Gastroesophageal sphincter (tissue), 4 donors: ENCODE measurements around the gene NEK8. TPM values are rescaled to one million over a fixed set of nuclear protein-coding genes. Genes with fewer than 3 reads are reported as not detected.
A peak's percentile ranks its signal among the peaks of the same experiment; 100 is the strongest.

Experiments used
- ATAC-seq: fragments of 150-250 bp; one replicate; pipeline ENCODE4 v1.9.1; 2016; ENCODE audit warnings: mild to moderate bottlenecking, moderate library complexity
- H3K27ac ChIP-seq, 4 donors: fragments of 200-600 bp; sonication (generic) in 3 of 4; 1 replicate in 3 of 4; 2 replicates in 1 of 4; pipeline ENCODE4 v1.5.1; 2016 to 2019
- H3K27me3 ChIP-seq: fragments of 200-600 bp; sonication (generic); one replicate; pipeline ENCODE4 v1.5.1; 2019
- H3K36me3 ChIP-seq, 2 donors: fragments of 200-600 bp; sonication (generic); one replicate each; pipeline ENCODE4 v1.5.1; 2019; ENCODE audit warnings: control low read depth in 1 of 2
- H3K4me1 ChIP-seq, 3 donors: fragments of 200-600 bp; sonication (generic); 1 replicate in 2 of 3; 2 replicates in 1 of 3; pipeline ENCODE4 v1.5.1; 2016 to 2019; ENCODE audit warnings: control low read depth in 2 of 3
- H3K4me3 ChIP-seq, 2 donors: fragments of 200-600 bp; sonication (generic); one replicate each; pipeline ENCODE4 v1.5.1; 2019; ENCODE audit warnings: mild to moderate bottlenecking in 1 of 2, moderate library complexity in 1 of 2
- H3K9me3 ChIP-seq, 3 donors: fragments of 200-600 bp; sonication (generic); one replicate each; pipeline ENCODE4 v1.5.1; 2017 to 2019; ENCODE audit warnings: control low read depth in 2 of 3
- EP300 ChIP-seq: sonication (generic); formaldehyde crosslinking; IDR thresholded peaks from one replicate; pipeline ENCODE4 v1.6.1; 2017; ENCODE audit warnings: antibody characterized with exemption, mild to moderate bottlenecking
- POLR2A ChIP-seq, 2 donors: fragments of 450-650 bp; IDR thresholded peaks; one replicate each; pipeline ENCODE4 v1.6.1; 2017; ENCODE audit warnings: antibody characterized with exemption in 2 of 2, mild to moderate bottlenecking in 2 of 2, moderate library complexity in 1 of 2
- POLR2AphosphoS5 ChIP-seq: sonication (generic); formaldehyde crosslinking; IDR thresholded peaks from one replicate; pipeline ENCODE4 v1.6.1; 2017; ENCODE audit warnings: antibody characterized with exemption
- WGBS, 2 donors: methylation state at CpG; one replicate each; pipeline ENCODE4 v1.1.5; 2018; ENCODE audit warnings: low coverage in 1 of 2; 5-methylcytosine and 5-hydroxymethylcytosine counted together
- total RNA-seq, 4 donors: library from RNA; depleted of rRNA; stranded (reverse); fragments of >200 nt; gene quantifications; one replicate each; pipeline ENCODE4 v1.1.0, GENCODE V29; 2016
- TF ChIP-seq, protein P1 (sequence below), 4 experiments: fragments of 200-600 bp in 2 of 4; fragments of 450-650 bp in 2 of 4; sonication (generic) in 1 of 4; IDR thresholded peaks; one replicate each; pipeline ENCODE4 v1.5.1; 2017 to 2019; ENCODE audit warnings: antibody characterized with exemption in 4 of 4, mild to moderate bottlenecking in 2 of 4, moderate library complexity in 2 of 4

Gene NEK8
- total RNA-seq, 4 donors from 2014 or later, result 0.94 to 2.0 (median 1.8) TPM; not detected in 1

DNA sequence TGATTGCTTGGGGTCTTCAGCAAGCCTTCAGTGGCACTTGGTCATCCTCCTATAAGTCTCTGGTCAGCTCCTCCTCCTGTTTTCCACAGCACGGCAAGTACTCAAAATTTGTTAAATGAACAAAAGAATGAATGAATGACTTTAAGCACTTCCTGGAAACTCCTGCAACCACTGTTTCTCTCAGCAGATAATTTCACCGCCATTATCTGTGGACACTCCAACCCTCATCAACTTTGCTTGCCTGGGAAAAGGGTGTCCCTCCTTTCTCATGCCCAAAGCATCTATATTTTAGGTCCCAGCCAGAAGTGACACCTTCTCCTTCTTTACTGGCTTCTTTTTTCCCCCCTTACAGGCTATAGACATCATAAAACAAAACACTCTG, 21.3 kb upstream of the NEK8 start:
- peaks cover 0 to 28% (median 3%) of the 10 kb centered on the region in 3 donors for H3K4me1 ChIP-seq
- no peak for ATAC-seq
- no peaks in the 10 kb centered on the region for H3K9me3 ChIP-seq
- TF ChIP-seq, protein P1, sequence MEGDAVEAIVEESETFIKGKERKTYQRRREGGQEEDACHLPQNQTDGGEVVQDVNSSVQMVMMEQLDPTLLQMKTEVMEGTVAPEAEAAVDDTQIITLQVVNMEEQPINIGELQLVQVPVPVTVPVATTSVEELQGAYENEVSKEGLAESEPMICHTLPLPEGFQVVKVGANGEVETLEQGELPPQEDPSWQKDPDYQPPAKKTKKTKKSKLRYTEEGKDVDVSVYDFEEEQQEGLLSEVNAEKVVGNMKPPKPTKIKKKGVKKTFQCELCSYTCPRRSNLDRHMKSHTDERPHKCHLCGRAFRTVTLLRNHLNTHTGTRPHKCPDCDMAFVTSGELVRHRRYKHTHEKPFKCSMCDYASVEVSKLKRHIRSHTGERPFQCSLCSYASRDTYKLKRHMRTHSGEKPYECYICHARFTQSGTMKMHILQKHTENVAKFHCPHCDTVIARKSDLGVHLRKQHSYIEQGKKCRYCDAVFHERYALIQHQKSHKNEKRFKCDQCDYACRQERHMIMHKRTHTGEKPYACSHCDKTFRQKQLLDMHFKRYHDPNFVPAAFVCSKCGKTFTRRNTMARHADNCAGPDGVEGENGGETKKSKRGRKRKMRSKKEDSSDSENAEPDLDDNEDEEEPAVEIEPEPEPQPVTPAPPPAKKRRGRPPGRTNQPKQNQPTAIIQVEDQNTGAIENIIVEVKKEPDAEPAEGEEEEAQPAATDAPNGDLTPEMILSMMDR (IDR thresholded peaks at IDR 0.05), result no peak
- TF ChIP-seq POLR2A (IDR thresholded peaks at IDR 0.05) (no peak), POLR2AphosphoS5 (no peak), EP300 (no peak)
- no peak overlapping the region for H3K27ac ChIP-seq
- 91 to 92% methylated on average over 1 to 2 of the region's 2 CpGs for WGBS, 2 donors
- no peaks in the 10 kb centered on the region for H3K27me3 ChIP-seq
- H3K4me3 ChIP-seq, result no peak overlapping the region
- H3K36me3 ChIP-seq, result peaks cover 0 to 34% of the 10 kb centered on the region in 2 donors

DNA sequence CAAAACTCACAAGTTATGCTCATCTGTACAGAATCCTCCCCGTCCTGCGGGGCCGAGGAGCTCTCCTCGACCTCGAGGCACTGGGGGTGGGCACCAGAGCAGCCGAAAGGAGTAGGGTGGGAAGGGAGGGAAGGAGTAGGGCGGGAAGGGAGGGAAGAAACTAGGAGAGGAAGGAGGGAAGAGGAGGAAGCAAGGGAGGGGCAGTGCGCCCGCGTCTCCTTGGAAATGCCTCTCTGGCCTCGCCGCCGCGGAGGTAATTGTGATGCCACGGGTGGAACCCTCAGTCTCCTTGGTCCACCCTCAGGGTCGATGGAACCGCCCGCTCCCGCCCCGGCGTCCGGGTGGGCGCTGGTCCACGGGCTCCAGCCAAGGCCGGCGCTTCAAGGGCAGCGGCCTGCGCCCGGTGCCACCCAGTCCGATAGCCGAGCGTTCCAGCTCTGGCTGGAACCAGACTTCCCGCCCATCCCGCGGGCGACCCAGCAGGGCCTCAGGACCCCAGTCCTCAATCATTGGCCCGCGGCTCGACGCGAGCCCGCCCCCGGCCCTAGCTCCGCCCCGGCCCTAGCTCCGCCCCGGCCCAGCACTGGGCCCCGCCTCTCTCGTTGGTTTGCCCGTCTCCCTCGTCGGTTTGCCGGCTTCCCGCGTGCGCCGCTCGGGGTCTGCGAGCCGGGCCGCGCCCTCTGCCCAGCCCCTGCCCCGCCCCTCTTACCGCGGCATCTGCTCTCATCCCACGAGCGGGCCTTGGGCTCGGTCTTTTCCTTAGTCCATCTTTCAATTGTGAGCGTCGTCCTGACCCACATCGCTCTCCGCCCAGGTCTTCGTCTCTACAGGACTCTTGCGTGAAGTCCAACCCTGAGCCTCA, 17.5 kb upstream of the NEK8 start:
- ATAC-seq, result peak; percentile 96

DNA sequence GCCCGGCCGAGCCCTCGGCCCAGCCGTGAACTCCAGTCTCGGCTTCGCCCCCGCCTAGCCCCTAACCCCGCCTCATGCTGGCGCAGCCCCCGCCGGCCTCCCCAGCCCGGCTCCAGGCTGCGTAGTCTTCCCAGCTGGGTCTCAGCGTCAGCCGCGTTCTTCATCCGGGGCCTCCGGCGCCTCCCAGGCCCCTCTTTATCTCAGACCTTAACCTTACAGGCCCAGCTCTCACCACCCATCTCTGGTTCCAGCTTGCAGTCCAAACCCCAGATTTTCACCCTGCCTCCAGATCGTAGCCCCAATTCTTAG, 16.9 kb upstream of the NEK8 start, which contains the start of gene PROCA1:
TSS of gene PROCA1 (minus strand) at position 166 of the 309 bp plus-strand sequence. CDS start 228 bp downstream, outside the sequence.
- WGBS, 2 donors, result 25% methylated on average over 1 of the region's 20 CpGs; no CpG with 5 or more reads in 1 of the 2 donors
- Histone ChIP-seq H3K27ac (peak within 1 kb of the TSS; percentile 61 to 97 (median 97)), H3K9me3 (no peaks in the 10 kb centered on the region), H3K4me3 (peak within 1 kb of the TSS; percentile 40 to 74), H3K27me3 (no peaks in the 10 kb centered on the region), H3K36me3 (peaks cover 0 to 33% of the 10 kb centered on the region in 2 donors), H3K4me1 (peaks cover 0 to 44% (median 10%) of the 10 kb centered on the region in 3 donors)
- no peak for ATAC-seq
- TF ChIP-seq POLR2AphosphoS5 (no peak), EP300 (no peak), POLR2A (IDR thresholded peaks at IDR 0.05) (no peak)
- TF ChIP-seq, protein P1 (IDR thresholded peaks at IDR 0.05), result no peak

More for the DNA sequence above, 17.5 kb upstream of the NEK8 start:
- Histone ChIP-seq H3K27me3 (no peaks in the 10 kb centered on the region), H3K9me3 (no peaks in the 10 kb centered on the region), H3K27ac (peak overlapping the region; percentile 61 to 97 (median 97)), H3K4me3 (peak overlapping the region; percentile 40 to 74), H3K4me1 (peaks cover 0 to 38% (median 5%) of the 10 kb centered on the region in 3 donors), H3K36me3 (peaks cover 0 to 33% of the 10 kb centered on the region in 2 donors)
- TF ChIP-seq POLR2A (IDR thresholded peaks at IDR 0.05), result peak; percentile 63 to 78
- TF ChIP-seq, protein P1 (IDR thresholded peaks at IDR 0.05), result no peak
- TF ChIP-seq POLR2AphosphoS5, result peak; percentile 76
- WGBS, 2 donors, result 1 to 2% methylated on average over 12 to 20 of the region's 74 CpGs

DNA sequence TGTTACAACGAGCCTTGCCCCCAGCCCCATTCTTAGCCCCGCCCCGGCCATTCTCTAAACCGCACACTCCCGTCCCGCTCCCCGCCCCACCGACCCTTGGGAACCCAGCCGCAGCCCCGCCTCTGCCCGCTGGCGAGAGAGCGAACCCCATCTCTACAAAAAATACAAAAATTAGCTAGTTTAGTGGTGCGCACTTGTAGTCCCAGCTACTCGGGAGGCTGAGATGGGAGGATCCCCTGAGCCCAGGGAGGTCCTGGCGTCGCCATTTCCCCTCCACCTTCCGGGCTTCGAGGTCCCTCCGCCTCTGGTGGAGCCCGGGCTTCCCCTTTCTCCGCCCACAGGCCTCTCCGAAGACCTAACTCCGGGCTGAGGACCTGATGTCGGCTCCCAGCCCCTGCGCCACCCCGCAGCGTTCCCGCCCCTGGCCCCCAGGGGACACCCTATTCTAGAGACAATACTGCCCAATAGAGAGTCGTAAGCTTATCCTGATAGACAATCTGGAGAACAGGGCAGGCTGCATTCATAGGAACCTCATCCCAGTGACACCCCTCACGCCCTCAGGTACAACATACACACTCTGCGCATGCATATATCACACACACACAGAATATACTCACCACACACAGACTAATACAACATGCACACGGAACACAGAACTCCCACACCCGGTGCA, 16.4 kb upstream of the NEK8 start:
- no peak for ATAC-seq

More for the DNA sequence above, 16.4 kb upstream of the NEK8 start:
- H3K9me3 ChIP-seq, result no peaks in the 10 kb centered on the region
- peak overlapping the region; percentile 61 to 97 (median 97) for H3K27ac ChIP-seq
- no peaks in the 10 kb centered on the region for H3K27me3 ChIP-seq
- H3K36me3 ChIP-seq, result peaks cover 0 to 33% of the 10 kb centered on the region in 2 donors
- peaks cover 0 to 49% (median 13%) of the 10 kb centered on the region in 3 donors for H3K4me1 ChIP-seq
- peak overlapping the region in 1 of 2 donors; percentile 74 for H3K4me3 ChIP-seq
- WGBS, 2 donors, result 26 to 36% methylated on average over 4 to 10 of the region's 34 CpGs
- TF ChIP-seq POLR2A (IDR thresholded peaks at IDR 0.05), result no peak
- no peak for TF ChIP-seq POLR2AphosphoS5
- TF ChIP-seq EP300, result no peak
- TF ChIP-seq, protein P1 (IDR thresholded peaks at IDR 0.05), result no peak
